RWPE1 (cell line): ENCODE data around the gene LIMS2.

Source experiments
- CTCF ChIA-PET: fragments of 350-600 bp; sonication (Branson Sonifier 250); formaldehyde crosslinking; extraction: SDS; loops from one replicate; lab custom pipeline; 2021; lab: Yijun Ruan, JAX
- POLR2A ChIA-PET: fragments of 400-600 bp; formaldehyde crosslinking; extraction: SDS; loops from one replicate; lab custom pipeline; 2020; ENCODE audit warnings: antibody characterized with exemption; ENCODE audit not compliant: low non-redundant PET; lab: Yijun Ruan, JAX
- DNase-seq: peaks from one replicate; pipeline ENCODE4 v3.0.0; 2012; ENCODE audit warnings: low spot score
- H3K27ac ChIP-seq: fragments of 450-650 bp; 2 replicates; pipeline ENCODE4 v1.5.1; 2017
- TF ChIP-seq, protein P1 (sequence below): fragments of 450-650 bp; conservative IDR thresholded peaks from 2 replicates; pipeline ENCODE4 v1.5.1; 2017; ENCODE audit warnings: low read depth, mild to moderate bottlenecking

The LIMS2 gene

DNA sequence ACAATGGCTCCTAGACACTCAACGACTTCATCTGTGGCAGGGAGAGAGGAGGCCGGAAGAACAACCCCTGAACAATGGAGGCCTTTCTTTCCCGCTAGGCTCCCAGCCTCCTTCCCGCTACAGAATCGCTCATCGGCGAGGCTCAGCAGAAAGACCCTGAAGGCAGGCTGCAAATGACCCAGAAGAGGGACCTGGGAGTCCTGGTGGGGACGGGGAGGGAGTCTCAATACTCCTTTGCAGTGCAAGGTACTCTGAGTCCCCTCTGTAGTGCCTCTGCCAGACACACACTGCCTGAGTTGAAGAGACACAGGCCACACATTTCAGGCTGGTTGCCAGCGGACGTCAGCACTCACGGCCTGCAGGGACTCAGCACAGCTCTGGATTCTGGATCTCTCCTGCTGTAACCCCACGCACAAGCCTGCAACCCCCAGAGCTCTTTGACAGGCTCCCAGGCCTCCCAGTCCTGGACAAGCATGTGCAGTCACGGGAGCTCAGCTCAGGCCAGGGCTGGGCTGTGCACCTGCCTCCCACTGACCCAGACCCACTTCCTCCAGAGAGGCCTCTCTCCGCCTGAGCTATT is 23.3 kb downstream of the LIMS2 start:
- TF ChIP-seq, protein P1, sequence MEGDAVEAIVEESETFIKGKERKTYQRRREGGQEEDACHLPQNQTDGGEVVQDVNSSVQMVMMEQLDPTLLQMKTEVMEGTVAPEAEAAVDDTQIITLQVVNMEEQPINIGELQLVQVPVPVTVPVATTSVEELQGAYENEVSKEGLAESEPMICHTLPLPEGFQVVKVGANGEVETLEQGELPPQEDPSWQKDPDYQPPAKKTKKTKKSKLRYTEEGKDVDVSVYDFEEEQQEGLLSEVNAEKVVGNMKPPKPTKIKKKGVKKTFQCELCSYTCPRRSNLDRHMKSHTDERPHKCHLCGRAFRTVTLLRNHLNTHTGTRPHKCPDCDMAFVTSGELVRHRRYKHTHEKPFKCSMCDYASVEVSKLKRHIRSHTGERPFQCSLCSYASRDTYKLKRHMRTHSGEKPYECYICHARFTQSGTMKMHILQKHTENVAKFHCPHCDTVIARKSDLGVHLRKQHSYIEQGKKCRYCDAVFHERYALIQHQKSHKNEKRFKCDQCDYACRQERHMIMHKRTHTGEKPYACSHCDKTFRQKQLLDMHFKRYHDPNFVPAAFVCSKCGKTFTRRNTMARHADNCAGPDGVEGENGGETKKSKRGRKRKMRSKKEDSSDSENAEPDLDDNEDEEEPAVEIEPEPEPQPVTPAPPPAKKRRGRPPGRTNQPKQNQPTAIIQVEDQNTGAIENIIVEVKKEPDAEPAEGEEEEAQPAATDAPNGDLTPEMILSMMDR: no peak
- no peak for DNase-seq
- H3K27ac ChIP-seq: no peak overlapping the region
- CTCF ChIA-PET: interaction anchor here (0.5 to 2.4 kb wide), 4 partner anchors 60 to 563 kb away, joined by 3 to 18 read pairs (median 4); no protein-coding TSS in a partner anchor
- POLR2A ChIA-PET: no interaction called here

DNA sequence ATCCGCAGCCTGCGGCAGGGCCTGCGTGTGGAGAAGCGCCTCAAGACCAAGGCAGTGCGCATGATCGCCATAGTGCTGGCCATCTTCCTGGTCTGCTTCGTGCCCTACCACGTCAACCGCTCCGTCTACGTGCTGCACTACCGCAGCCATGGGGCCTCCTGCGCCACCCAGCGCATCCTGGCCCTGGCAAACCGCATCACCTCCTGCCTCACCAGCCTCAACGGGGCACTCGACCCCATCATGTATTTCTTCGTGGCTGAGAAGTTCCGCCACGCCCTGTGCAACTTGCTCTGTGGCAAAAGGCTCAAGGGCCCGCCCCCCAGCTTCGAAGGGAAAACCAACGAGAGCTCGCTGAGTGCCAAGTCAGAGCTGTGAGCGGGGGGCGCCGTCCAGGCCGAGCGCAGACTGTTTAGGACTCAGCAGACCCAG is 23.9 kb downstream of the LIMS2 start:
- no peak for DNase-seq
- H3K27ac ChIP-seq: no peak overlapping the region
- POLR2A ChIA-PET: no interaction called here

DNA sequence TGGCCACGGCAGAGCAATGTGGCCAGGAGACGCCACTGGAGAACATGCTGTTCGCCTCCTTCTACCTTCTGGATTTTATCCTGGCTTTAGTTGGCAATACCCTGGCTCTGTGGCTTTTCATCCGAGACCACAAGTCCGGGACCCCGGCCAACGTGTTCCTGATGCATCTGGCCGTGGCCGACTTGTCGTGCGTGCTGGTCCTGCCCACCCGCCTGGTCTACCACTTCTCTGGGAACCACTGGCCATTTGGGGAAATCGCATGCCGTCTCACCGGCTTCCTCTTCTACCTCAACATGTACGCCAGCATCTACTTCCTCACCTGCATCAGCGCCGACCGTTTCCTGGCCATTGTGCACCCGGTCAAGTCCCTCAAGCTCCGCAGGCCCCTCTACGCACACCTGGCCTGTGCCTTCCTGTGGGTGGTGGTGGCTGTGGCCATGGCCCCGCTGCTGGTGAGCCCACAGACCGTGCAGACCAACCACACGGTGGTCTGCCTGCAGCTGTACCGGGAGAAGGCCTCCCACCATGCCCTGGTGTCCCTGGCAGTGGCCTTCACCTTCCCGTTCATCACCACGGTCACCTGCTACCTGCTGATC is 24.4 kb downstream of the LIMS2 start:
- CTCF ChIA-PET: interaction anchor here (0.5 to 3.8 kb wide), 6 partner anchors 11 to 324 kb away, joined by 3 to 55 read pairs (median 4); no protein-coding TSS in a partner anchor

More for the DNA sequence above, 23.9 kb downstream of the LIMS2 start:
- TF ChIP-seq, protein P1: no peak
- CTCF ChIA-PET: interaction anchor here (0.5 kb wide), 1 partner anchor 51 kb away, joined by 4 read pairs; no protein-coding TSS in a partner anchor

DNA sequence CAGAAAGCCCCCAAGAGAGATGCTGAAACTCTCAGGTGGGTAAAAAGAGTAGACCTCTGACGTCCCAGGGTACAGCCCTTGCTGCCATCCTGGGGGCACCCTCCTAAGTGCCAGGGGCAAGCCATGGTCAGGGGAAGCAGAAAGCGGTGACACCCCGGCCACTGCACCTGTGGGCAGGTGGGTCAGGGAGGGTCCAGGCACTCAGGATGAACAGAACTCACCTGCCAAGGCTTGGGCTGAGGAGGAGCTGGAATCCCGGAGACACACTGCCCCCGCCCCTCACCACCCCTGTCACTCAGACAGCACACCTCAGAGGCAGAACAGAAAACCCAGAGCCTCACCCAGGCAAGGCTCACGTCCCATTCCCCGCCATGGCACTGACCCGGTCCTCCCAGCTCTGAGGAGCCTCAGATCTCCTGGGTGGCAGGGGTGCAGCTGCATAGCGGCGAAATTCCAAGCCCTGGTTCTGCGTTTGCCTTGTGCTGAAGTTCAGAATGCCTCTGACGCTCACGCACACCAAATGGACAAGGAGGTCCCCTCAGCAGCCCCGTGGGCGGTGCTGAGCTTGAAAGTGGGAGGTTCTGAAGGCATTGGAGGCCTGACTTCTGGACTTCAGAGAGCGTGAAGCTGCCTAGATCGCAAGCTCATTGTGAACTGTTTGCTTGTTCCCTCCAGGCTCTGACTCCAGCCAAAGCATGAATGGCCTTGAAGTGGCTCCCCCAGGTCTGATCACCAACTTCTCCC is 25.1 kb downstream of the LIMS2 start:
- no peak overlapping the region for H3K27ac ChIP-seq
- TF ChIP-seq, protein P1: peak; percentile 47; the same call in 1 of the 2 replicates
- ChIA-PET POLR2A (no interaction called here), CTCF (interaction anchor here (0.5 to 3.8 kb wide), 22 partner anchors 9 to 872 kb away, joined by 3 to 55 read pairs (median 4); partner anchors contain the start of genes IWS1 and LIMS2)
- DNase-seq: no peak

More for the DNA sequence above, 24.4 kb downstream of the LIMS2 start:
- DNase-seq: no peak
- TF ChIP-seq, protein P1: no peak
- POLR2A ChIA-PET: no interaction called here
- H3K27ac ChIP-seq: no peak overlapping the region

DNA sequence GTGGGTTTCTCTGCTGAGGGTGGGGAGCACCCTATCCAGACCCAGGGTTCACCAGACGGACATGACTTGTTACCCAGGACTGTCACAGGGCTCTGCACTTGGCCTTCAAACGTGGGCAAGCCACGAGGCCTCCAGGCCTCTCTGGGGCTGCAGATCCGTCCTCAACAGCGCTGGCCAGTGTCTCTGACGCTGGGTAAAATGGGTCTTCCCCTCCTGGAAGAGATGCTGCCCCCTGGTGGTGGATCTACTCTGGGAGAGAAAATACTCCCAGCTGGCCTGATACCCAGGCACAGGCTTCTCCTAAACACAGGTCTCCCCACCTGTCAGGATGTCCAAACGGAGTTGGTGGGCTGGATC is 25.7 kb downstream of the LIMS2 start:
- TF ChIP-seq, protein P1: peak; percentile 77
- POLR2A ChIA-PET: no interaction called here
- CTCF ChIA-PET: interaction anchor here (0.5 to 3.8 kb wide), 22 partner anchors 10 to 872 kb away, joined by 3 to 55 read pairs (median 4); partner anchors contain the start of genes IWS1 and LIMS2
- H3K27ac ChIP-seq: no peak overlapping the region
- DNase-seq: peak; percentile 69

DNA sequence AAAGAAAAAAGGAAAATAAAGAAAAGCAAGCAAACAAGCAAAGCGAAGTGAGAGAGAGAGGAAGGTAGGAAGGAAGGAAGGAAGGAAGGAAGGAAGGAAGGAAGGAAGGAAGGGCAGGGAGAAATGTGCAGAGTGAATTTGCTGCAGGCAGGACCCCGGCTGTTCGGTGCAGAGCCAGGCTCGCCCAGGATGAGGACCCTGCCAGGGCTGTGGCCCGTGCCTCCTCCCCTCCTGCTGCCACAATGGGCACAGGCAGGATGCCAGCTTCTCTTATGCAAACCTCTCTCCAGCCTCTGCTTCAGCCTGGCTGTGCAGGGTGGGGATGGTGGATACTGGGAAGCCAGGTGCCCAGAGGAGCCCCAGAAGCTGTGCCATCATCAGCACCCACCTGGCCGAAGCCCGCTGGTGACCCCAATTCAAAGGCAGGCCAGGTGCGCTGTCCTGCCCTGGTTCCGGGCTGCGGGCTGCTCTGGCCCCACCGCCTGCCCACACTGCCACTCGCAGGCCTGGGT is 26.2 kb downstream of the LIMS2 start:
- no peak for DNase-seq
- H3K27ac ChIP-seq: no peak overlapping the region
- TF ChIP-seq, protein P1: no peak
- ChIA-PET POLR2A (no interaction called here), CTCF (interaction anchor here (0.6 to 3.8 kb wide), 5 partner anchors 11 to 301 kb away, joined by 3 to 55 read pairs (median 5); no protein-coding TSS in a partner anchor)
